ENCODE data around the gene FHOD3. TPM values are rescaled to one million over a fixed set of nuclear protein-coding genes. Genes with fewer than 3 reads are reported as not detected.
"Not testable (repeated sequence)": the region's sequence is repeated elsewhere in the genome, so short reads cannot be mapped to it uniquely, and the experiment has no call there.

FHOD3 gene
- total RNA-seq, 1 experiment from 2014 or later = 5.0 TPM

DNA sequence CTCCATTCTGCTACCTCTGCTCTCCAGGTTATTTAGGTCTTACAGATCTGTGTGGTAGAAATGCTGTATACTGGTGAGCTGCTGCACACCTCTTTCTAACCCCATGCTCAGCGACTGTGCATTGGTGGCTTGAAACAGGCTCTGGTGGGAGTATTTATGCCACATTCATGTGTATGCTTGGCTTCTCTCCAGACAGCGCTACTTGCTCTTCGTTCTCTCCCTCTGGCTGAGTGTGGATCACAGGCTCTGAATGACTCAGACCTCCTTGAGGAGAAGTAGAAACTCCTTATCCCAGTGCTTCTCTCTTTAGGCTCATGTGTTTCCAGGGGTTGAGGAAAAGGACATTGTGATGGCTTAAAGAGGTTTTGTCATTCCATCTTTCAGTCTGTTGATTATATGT lies 54.9 kb downstream of the FHOD3 start:
- no peak overlapping the region for H3K4me3 Mint-ChIP-seq (ENCODE audit: unreplicated experiment)
- ChIA-PET POLR2A (interaction anchor here (1.5 kb wide), 1 partner anchor 37 kb away, joined by 7 read pairs; no protein-coding TSS in a partner anchor), CTCF (no interaction called here)
- H3K4me1 Mint-ChIP-seq (ENCODE audit: insufficient read depth, unreplicated experiment) = peaks cover 13% of the 10 kb centered on the region
- TF ChIP-seq, protein P1, sequence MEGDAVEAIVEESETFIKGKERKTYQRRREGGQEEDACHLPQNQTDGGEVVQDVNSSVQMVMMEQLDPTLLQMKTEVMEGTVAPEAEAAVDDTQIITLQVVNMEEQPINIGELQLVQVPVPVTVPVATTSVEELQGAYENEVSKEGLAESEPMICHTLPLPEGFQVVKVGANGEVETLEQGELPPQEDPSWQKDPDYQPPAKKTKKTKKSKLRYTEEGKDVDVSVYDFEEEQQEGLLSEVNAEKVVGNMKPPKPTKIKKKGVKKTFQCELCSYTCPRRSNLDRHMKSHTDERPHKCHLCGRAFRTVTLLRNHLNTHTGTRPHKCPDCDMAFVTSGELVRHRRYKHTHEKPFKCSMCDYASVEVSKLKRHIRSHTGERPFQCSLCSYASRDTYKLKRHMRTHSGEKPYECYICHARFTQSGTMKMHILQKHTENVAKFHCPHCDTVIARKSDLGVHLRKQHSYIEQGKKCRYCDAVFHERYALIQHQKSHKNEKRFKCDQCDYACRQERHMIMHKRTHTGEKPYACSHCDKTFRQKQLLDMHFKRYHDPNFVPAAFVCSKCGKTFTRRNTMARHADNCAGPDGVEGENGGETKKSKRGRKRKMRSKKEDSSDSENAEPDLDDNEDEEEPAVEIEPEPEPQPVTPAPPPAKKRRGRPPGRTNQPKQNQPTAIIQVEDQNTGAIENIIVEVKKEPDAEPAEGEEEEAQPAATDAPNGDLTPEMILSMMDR (IDR thresholded peaks at IDR 0.05; ENCODE audit: unreplicated experiment) = no peak
- DNase-seq (ENCODE audit: unreplicated experiment) = peak; percentile 91
- intact Hi-C loops (cut with micrococcal nuclease) = no loop called here
- H3K27me3 Mint-ChIP-seq (ENCODE audit: insufficient read depth, unreplicated experiment) = no peaks in the 10 kb centered on the region
- no peak overlapping the region for H3K27ac Mint-ChIP-seq (ENCODE audit: low read depth, unreplicated experiment)
- no peaks in the 10 kb centered on the region for H3K9me3 Mint-ChIP-seq (ENCODE audit: unreplicated experiment)
- peaks cover 11% of the 10 kb centered on the region for H3K36me3 Mint-ChIP-seq (ENCODE audit: insufficient read depth, unreplicated experiment)
- no TSS peak for BruUV-seq (replicated peaks)

DNA sequence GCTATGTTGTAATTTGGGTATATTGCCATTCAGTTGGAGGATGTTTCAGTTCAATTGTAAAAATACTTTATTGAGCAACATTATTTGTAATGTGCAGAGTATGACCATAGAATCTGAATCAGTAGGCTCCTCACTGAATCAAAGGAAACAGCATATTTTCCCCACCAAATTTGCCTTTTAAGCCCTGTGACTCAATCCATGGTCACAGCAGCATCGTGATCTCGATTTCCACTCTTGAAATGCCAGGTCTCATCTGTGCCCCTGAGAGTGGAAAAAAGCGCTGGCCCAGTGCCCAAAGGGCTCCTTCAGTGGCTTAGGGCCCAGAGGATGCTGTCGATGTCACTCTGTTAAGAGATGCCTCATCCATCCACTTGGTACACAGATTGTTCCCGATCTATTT lies 57.5 kb downstream of the FHOD3 start:
- TF ChIP-seq, protein P1 (IDR thresholded peaks at IDR 0.05; ENCODE audit: unreplicated experiment) = no peak
- BruUV-seq (replicated peaks) = no TSS peak
- Mint-ChIP-seq H3K4me1 (ENCODE audit: insufficient read depth, unreplicated experiment) (peaks cover 13% of the 10 kb centered on the region), H3K4me3 (ENCODE audit: unreplicated experiment) (no peak overlapping the region), H3K27me3 (ENCODE audit: insufficient read depth, unreplicated experiment) (no peaks in the 10 kb centered on the region), H3K9me3 (ENCODE audit: unreplicated experiment) (no peaks in the 10 kb centered on the region), H3K36me3 (ENCODE audit: insufficient read depth, unreplicated experiment) (peaks cover 12% of the 10 kb centered on the region), H3K27ac (ENCODE audit: low read depth, unreplicated experiment) (peak overlapping the region; percentile 63)
- POLR2A ChIA-PET = no interaction called here
- CTCF ChIA-PET = interaction anchor here (0.6 kb wide), 1 partner anchor 20 kb away, joined by 3 read pairs; no protein-coding TSS in a partner anchor
- intact Hi-C loops (cut with micrococcal nuclease) = no loop called here
- peak; percentile 59 for DNase-seq (ENCODE audit: unreplicated experiment)

DNA sequence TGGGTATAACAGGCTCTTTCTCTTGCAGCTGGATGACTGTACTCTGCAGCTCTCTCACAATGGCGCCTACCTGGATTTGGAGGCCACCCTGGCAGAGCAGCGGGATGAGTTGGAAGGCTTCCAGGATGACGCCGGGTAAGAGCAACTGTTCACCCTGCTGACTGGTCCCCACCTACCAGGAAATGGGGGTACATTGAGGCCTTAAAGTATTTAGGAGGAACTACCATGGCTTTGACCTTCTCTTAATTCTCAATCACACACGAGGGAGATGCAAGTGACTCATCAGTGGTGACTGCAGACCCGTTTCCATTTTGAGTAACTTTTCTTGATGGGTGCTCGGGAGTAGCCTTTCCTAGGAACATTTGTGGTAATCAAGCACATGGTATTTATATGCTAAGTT lies 58.0 kb downstream of the FHOD3 start:
- BruUV-seq (replicated peaks) = no TSS peak
- Mint-ChIP-seq H3K27ac (ENCODE audit: low read depth, unreplicated experiment) (peak overlapping the region; percentile 63), H3K9me3 (ENCODE audit: unreplicated experiment) (no peaks in the 10 kb centered on the region), H3K27me3 (ENCODE audit: insufficient read depth, unreplicated experiment) (no peaks in the 10 kb centered on the region), H3K4me1 (ENCODE audit: insufficient read depth, unreplicated experiment) (peaks cover 13% of the 10 kb centered on the region), H3K4me3 (ENCODE audit: unreplicated experiment) (no peak overlapping the region), H3K36me3 (ENCODE audit: insufficient read depth, unreplicated experiment) (peaks cover 12% of the 10 kb centered on the region)
- TF ChIP-seq, protein P1 (IDR thresholded peaks at IDR 0.05; ENCODE audit: unreplicated experiment) = no peak
- peak; percentile 31 for DNase-seq (ENCODE audit: unreplicated experiment)
- CTCF ChIA-PET = interaction anchor here (0.6 kb wide), 1 partner anchor 21 kb away, joined by 3 read pairs; no protein-coding TSS in a partner anchor
- intact Hi-C loops (cut with micrococcal nuclease) = no loop called here
- POLR2A ChIA-PET = no interaction called here

DNA sequence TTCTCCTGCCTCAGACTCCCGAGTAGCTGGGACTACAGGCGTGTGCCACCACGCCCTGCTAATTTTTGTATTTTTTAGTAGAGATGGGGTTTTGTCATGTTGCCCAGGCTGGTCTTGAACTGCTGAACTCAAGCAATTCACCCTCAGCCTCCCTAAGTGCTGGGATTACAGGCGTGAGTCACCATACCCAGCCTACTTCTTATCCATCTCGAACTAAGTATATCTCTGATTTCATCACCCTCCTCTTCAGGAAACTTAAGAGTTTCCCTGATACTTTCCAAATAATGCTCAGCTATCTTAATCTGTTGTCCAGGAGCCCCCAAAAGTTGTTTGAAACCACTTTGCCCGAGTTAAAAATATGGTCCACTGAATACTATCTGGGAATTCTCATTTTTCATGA lies 59.2 kb downstream of the FHOD3 start:
- peaks cover 12% of the 10 kb centered on the region for H3K36me3 Mint-ChIP-seq (ENCODE audit: insufficient read depth, unreplicated experiment)
- H3K27ac Mint-ChIP-seq (ENCODE audit: low read depth, unreplicated experiment); H3K4me3 Mint-ChIP-seq (ENCODE audit: unreplicated experiment); H3K27me3 Mint-ChIP-seq (ENCODE audit: insufficient read depth, unreplicated experiment); intact Hi-C loops (cut with micrococcal nuclease); H3K9me3 Mint-ChIP-seq (ENCODE audit: unreplicated experiment); DNase-seq (ENCODE audit: unreplicated experiment); POLR2A ChIA-PET; BruUV-seq (replicated peaks): not testable (repeated sequence)
- CTCF ChIA-PET = interaction anchor here (0.6 kb wide), 1 partner anchor 29 kb away, joined by 5 read pairs; no protein-coding TSS in a partner anchor
- peaks cover 13% of the 10 kb centered on the region for H3K4me1 Mint-ChIP-seq (ENCODE audit: insufficient read depth, unreplicated experiment)

DNA sequence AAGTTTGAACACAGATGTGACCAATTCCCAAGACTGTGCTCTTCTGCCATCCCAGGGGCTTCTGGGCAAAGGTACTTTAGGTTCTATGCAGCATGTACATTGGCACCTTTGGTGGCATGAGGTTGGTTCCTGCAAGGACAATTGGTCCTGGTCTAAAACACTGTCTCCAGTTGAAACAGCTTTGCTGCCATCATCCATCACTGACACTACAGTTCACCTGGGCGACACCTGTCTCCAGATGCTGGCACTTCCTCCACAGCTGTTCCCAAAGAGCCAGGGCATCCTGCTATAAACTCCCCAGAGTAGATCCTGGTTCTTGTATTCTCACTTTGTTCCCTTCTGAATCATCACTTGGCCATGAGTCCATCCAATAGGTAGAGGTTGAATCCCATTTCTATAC lies 60.6 kb downstream of the FHOD3 start:
- ChIA-PET POLR2A (interaction anchor here (1.0 kb wide), 1 partner anchor 42 kb away, joined by 6 read pairs; no protein-coding TSS in a partner anchor), CTCF (interaction anchor here (0.5 to 1.1 kb wide), 3 partner anchors 9 to 203 kb away, joined by 3 to 4 read pairs (median 3); no protein-coding TSS in a partner anchor)
- BruUV-seq (replicated peaks) = no TSS peak
- Mint-ChIP-seq H3K27me3 (ENCODE audit: insufficient read depth, unreplicated experiment) (no peaks in the 10 kb centered on the region), H3K36me3 (ENCODE audit: insufficient read depth, unreplicated experiment) (peaks cover 12% of the 10 kb centered on the region), H3K4me3 (ENCODE audit: unreplicated experiment) (no peak overlapping the region), H3K27ac (ENCODE audit: low read depth, unreplicated experiment) (no peak overlapping the region), H3K9me3 (ENCODE audit: unreplicated experiment) (no peaks in the 10 kb centered on the region), H3K4me1 (ENCODE audit: insufficient read depth, unreplicated experiment) (peaks cover 7% of the 10 kb centered on the region)
- intact Hi-C loops (cut with micrococcal nuclease) = no loop called here
- TF ChIP-seq, protein P1 (IDR thresholded peaks at IDR 0.05; ENCODE audit: unreplicated experiment) = no peak
- DNase-seq (ENCODE audit: unreplicated experiment) = no peak
